HL-60 (cell line): ENCODE results near the gene KAZN.

Source experiments
- GABPA ChIP-seq: IDR thresholded peaks from 2 replicates; pipeline ENCODE4 v1.6.1; 2012; ENCODE audit warnings: low read depth
- POLR2AphosphoS5 ChIP-seq: IDR thresholded peaks from 2 replicates; pipeline ENCODE4 v1.6.1; 2012; ENCODE audit warnings: low read depth
- SPI1 ChIP-seq: IDR thresholded peaks from 2 replicates; pipeline ENCODE4 v1.6.1; 2012; ENCODE audit warnings: low read depth, mild to moderate bottlenecking, borderline replicate concordance
- TF ChIP-seq, protein P1 (sequence below): IDR thresholded peaks from one replicate; pipeline ENCODE4 v1.5.1; 2011; ENCODE audit warnings: low read length, control low read depth, inconsistent platforms; ENCODE audit not compliant: insufficient read depth
- TF ChIP-seq, protein P2 (sequence below): IDR thresholded peaks from 2 replicates; pipeline ENCODE4 v1.6.1; 2012; ENCODE audit warnings: low read depth; ENCODE audit not compliant: insufficient replicate concordance

DNA sequence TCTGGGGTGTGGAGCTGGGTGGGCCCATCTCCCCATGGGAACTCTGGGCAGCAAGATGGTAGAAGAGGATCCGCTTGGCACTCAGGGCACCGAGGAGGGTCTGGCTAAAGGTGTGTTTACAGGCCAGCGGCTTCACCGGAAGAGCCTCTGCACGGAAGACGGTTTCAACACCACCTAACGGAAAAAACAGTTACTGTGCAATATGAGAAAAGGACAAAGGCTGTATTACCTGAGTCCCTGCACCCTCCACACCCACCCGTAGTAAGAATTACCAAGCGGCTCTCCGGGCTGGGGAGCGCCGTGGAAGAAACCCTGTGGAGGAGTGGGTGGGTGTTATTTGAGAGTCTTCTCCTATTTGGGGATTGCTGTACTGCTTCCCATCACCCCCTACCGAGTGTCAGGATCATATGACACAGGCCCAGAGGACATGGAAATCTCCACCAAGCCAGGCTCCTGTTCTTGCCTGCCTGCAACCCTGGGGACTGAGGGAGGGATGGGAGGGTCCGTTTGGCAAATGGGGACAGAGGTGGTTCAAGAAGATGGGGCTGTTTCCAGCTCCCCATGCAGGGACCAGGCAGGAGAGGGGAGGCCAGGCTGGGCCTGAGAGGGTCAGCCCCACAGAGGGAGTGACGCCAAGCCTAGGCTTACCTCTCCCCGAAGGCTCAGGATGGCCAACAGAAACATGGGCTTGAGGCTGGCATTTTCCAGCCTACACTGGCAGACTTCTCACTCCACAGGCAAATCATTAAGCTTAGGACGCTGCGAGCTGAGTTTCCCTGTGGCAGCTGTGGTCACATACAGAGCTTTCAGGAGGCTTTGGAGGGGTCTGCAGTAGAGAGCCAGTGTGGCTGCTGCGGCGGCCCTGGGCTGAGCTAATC, 351.6 kb downstream of the KAZN start:
- TF ChIP-seq, protein P1, sequence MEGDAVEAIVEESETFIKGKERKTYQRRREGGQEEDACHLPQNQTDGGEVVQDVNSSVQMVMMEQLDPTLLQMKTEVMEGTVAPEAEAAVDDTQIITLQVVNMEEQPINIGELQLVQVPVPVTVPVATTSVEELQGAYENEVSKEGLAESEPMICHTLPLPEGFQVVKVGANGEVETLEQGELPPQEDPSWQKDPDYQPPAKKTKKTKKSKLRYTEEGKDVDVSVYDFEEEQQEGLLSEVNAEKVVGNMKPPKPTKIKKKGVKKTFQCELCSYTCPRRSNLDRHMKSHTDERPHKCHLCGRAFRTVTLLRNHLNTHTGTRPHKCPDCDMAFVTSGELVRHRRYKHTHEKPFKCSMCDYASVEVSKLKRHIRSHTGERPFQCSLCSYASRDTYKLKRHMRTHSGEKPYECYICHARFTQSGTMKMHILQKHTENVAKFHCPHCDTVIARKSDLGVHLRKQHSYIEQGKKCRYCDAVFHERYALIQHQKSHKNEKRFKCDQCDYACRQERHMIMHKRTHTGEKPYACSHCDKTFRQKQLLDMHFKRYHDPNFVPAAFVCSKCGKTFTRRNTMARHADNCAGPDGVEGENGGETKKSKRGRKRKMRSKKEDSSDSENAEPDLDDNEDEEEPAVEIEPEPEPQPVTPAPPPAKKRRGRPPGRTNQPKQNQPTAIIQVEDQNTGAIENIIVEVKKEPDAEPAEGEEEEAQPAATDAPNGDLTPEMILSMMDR, result no peak
- TF ChIP-seq POLR2AphosphoS5, result no peak
- TF ChIP-seq GABPA, result no peak
- TF ChIP-seq SPI1, result no peak
- TF ChIP-seq, protein P2, sequence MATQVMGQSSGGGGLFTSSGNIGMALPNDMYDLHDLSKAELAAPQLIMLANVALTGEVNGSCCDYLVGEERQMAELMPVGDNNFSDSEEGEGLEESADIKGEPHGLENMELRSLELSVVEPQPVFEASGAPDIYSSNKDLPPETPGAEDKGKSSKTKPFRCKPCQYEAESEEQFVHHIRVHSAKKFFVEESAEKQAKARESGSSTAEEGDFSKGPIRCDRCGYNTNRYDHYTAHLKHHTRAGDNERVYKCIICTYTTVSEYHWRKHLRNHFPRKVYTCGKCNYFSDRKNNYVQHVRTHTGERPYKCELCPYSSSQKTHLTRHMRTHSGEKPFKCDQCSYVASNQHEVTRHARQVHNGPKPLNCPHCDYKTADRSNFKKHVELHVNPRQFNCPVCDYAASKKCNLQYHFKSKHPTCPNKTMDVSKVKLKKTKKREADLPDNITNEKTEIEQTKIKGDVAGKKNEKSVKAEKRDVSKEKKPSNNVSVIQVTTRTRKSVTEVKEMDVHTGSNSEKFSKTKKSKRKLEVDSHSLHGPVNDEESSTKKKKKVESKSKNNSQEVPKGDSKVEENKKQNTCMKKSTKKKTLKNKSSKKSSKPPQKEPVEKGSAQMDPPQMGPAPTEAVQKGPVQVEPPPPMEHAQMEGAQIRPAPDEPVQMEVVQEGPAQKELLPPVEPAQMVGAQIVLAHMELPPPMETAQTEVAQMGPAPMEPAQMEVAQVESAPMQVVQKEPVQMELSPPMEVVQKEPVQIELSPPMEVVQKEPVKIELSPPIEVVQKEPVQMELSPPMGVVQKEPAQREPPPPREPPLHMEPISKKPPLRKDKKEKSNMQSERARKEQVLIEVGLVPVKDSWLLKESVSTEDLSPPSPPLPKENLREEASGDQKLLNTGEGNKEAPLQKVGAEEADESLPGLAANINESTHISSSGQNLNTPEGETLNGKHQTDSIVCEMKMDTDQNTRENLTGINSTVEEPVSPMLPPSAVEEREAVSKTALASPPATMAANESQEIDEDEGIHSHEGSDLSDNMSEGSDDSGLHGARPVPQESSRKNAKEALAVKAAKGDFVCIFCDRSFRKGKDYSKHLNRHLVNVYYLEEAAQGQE, result no peak
